H4 (cell line): ENCODE measurements around the gene BCAS3. TPM values are rescaled to one million over a fixed set of nuclear protein-coding genes. Genes with fewer than 3 reads are reported as not detected.
A peak's percentile ranks its signal among the peaks of the same experiment; 100 is the strongest.

Experiments
- DNase-seq: peaks from one replicate; pipeline ENCODE4 v3.0.0-alpha.2; 2015; ENCODE audit warnings: low spot score
- total RNA-seq: library from RNA; depleted of rRNA; stranded (reverse); fragments of >200 nt; shearing (Covaris generic); gene quantifications from 2 replicates; pipeline ENCODE4 v1.2.3, GENCODE V29; 2014

Gene BCAS3
- total RNA-seq, 1 experiment from 2014 or later: 10.2 TPM

DNA sequence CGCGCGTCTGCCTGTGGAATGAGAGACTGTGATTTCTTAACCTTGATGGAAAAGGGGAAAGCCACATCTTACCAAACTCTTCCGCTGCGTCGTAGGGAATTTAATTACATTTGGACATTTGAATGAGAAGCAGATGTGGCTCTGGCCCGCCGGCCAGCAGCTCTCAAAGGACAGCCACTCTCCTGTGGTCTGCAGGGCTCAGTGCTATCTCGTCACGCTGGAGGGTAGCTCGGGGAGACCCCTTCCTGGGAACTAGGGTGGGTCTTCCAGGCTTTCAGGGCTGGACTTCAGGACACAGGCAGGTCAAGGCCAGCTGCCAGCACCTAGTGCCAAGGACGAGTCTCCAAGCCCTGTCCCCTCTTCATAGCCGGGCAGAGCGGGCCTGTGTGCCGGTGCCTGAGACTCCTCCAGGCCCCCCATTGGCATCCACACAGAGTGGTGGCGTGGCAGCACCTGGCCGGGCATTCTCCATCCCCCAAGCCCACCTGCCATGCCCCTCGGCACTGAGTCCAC lies 706.1 kb downstream of the BCAS3 start:
- no peak for DNase-seq

GRCh38 chr17:61384354-61384691 lies 706.7 kb downstream of the BCAS3 start:
- no peak for DNase-seq

GRCh38 chr17:61384692-61385576 lies 707.3 kb downstream of the BCAS3 start:
- no peak for DNase-seq

DNA sequence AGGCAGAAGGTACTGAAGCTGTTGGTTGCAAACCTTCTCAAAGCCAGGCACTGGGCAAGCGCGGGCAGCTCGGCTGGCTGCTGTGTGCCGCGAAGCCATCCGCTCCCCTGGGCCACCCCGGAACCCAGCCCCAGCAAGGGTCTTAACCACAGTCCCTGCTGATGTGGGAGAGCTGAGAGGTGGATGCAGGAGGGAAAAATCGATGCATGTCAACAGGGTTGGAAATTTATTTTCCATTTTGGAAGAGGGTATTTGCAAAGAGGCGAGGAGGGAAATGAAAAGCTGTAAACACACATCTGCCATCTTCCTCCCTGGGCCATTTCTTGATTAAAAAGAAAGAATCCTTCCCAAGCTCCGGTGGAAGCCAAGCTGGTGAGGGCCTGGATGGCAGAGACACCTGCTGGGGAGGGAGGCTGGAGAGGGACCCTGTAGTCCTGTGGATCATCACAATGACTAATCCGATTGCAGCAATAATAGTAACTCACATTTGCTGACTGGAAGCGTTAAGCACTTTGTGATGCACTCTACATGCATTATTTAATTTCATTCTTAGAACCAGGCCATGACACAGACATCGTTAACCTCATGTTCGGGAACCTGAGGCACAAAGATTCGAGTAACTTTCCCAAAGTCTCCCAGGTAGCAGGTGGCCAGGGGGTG lies 708.1 kb downstream of the BCAS3 start:
- DNase-seq: no peak

DNA sequence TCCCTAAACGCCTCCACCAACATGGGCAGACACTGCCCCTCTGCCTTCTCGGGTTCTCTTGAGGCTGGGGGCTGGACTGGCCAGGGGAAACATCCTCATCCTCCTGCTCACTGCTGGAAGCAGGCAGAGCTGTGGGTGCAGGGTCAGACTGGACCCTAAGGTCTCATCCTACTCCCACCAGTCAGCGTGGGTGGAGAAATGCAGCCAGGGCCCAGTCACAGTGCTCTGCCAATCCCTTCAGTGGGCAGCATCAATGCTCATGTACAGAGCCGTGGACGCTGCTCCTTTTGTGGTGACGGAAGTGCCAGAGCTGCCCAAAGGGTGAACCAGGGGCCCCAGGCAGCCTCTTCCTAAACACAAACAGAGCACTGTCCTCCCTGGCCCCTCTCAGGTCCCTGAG lies 708.6 kb downstream of the BCAS3 start:
- DNase-seq: no peak

DNA sequence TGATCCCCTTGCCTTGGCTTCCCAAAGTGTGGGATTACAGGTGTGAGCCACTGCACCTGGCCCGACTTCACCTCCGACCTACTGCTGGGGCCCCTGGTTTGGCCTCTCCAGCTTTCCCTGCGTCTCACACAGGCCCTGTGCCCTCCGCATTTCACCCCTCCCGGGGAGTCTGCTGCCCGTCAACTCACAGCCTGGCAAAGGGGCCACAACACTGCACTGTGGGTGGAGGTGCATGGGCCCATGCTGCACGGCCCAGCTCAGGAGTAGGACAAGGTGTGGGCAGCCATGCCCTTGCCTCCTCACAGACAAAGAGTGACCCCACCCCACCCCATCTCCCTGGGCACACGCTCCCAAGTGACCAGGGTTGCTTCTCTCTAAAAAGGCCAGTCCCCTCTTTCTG lies 709.4 kb downstream of the BCAS3 start:
- DNase-seq: no peak

GRCh38 chr17:61387511-61388305 lies 710.1 kb downstream of the BCAS3 start:
- DNase-seq: no peak

GRCh38 chr17:61388561-61389356 lies 711.1 kb downstream of the BCAS3 start:
- no peak for DNase-seq

DNA sequence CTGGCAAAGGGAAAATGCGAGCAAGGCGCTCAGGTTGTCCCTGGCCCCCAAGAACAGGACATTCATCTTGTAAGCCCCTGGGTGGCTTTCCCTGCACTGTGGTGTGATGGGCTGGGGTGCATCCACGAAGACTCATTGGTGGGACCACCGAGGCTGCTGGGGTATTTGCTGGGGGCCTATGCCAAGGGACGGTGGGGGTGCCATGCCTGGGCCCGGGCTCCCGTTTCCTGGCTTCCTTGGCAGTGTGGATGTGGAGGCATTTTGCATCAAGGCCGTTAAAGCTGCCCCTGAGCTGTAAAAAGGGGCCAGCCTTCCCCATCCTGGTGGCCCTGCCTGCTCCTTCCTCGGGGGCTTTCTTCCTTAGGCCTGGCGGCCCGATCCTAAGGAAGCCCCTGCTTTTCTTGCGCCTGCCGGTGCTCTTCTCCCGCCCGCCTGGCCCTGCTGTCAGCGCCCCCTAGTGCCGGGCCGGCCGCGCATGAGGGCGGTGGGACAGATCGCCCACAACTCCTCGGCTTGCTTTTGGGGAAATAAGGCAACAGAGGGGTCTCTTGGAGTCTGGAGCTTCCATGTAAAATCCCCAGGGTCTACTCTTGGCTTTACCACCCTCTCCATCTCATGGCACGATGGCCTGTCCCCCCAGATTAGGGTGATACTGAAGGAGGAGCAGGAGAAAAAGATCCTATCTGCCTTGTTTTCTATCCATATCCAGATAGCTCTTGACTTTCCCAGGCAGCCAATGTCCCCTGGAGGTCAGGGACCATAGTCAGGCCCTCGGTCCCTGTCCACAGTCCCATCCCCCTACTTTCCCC lies 712.2 kb downstream of the BCAS3 start:
- DNase-seq: no peak

GRCh38 chr17:61390479-61390791 lies 712.8 kb downstream of the BCAS3 start:
- no peak for DNase-seq

DNA sequence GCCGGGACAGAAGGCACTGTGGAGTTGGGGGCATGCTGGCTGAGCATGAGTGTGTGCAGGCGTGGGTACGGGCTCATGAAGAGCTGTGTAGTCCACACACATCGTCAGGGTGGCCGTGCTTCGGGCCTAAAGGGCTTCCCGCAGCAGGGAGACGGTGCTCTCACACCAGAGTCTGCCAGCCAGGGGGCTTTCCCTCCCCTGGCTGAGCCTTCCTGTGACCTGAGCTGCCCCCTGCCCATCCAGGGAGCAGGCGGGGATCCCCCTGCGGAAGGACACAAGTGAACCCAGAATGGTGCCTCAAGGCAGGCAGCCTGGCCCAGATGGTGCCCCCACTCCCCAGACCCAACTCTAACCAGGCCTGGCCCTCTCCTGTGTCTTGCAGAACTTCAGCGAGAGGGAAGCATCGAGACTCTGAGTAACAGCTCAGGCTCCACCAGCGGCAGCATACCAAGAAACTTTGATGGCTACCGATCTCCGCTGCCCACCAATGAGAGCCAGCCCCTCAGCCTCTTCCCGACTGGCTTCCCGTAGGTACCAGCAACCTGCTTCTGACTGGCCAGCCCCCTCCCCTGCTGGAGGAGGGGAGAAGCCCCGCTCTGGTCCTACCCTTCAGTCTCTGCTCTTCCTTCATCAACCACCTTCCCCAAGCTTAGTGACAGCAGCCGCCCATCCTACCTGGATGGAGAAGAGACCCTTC lies 714.1 kb downstream of the BCAS3 start:
- DNase-seq: no peak

DNA sequence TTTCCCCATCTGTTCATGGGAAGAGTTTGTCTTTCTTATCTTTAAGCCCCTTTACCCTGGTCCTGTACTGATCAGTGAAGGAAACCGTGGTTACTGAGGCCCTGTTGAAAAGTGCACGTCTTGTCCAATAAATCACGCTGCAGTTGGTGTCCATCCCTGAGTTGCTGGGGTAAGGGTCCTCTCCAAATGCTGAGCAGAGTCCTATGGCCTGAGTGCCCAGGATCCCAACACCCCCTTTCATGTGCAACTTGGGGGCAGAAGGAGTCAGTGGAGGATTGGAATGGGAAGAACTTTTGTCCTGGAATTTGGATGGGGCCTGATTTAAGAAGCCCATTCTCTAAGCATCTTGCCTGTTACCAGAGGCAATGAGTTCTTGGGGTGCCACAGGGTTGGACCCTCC lies 715.0 kb downstream of the BCAS3 start:
- DNase-seq: no peak

DNA sequence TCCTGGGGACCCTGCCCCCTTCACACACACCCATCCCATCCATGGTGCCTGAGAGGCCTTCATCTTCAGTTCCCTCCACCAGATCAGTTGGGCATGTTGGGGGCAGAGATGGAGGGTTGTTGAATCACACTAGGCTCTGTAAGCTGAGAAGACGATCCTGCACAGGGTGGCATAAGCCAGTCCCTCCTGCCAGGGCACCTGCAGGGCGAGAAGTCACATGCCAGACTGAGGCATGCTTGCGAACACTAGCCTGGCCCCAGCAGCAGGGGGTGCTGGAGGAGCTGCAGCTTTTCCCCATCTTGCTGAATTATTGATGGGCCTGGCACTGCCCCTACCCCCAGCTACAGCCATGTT lies 715.9 kb downstream of the BCAS3 start:
- peak; percentile 33 for DNase-seq

DNA sequence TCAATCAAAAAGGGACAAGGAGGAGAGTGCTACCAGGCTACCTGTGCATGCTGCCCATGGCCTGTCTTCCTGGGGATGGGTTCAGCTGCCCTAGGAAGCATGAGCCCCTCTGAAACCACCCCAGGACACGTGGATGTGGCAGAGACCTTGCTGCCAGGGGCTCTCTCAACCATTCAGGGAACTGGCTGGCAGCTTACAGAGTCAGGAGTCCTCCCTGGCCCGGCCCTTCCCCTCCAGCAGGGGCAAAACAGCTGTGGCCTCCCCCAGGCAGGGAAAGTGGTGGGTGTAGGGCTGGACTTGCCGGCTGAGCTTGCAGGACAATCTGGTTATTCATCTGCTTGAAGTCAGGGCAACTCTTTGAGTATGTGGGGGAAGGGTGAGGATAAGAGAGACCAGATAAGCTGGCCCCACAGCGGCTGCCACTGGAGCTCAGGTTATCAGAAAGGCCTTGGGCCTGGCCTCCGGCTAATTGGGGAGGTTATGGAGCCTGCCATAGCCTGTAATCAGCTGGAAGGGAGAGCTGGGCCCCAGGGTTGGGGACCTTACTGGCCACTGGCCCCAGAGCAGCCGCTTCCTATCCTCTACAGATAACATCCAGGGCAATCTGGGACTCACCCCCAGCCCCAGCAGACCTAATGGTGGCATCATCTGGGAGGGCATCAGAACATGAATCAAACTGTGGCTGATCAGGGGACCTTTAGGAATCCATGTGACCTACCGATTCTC lies 716.4 kb downstream of the BCAS3 start:
- no peak for DNase-seq

DNA sequence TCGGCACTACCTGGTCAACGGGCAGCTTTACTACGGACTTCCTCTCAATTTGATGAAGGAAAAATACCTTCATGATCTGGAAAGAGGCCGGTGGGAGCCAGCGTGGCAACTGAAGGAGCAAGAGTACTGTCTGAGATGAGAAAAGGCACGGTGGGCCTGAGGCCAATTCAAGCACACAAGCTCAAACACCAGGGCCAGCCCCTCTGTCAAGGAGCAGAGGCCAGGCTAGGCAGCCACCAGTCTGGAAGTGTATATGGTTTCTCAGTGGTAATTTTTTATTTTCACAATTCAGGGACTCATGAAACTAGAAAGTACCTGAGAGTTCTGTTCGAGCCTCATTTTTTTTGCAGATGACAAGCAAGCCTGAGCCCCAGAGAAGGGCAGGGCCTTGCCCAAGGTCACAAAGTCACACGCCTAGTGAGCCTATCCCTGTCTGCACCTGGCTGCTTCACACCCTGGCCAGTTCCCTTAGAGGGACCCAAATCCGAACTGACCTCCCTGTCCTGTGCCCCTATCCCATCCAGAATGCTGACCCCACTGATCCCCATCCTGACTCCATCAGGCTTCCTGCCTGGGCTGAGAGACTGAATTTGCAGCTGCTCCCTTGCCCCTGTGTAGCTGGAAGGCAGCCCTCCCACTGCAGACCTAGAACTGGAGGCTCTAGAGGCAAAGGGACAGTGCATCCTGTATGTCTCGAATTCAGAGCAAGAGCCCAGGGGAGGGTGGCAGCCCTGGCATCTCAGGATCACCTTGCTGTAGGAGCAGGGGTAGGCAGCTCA lies 717.2 kb downstream of the BCAS3 start:
- no peak for DNase-seq

GRCh38 chr17:61395409-61395982 lies 717.8 kb downstream of the BCAS3 start:
- DNase-seq: no peak

- no peak for DNase-seq
Measured at GRCh38 chr17:61395983-61396585, 718.4 kb downstream of the BCAS3 start.

- DNase-seq: no peak
Measured at GRCh38 chr17:61396586-61397085, 719.0 kb downstream of the BCAS3 start.
